ENCODE results near the gene SH2D1A.
"Not testable (repeated sequence)": the region's sequence is repeated elsewhere in the genome, so short reads cannot be mapped to it uniquely, and the experiment has no call there.

Gene SH2D1A

GRCh38 chrX:124346117-124346876 lies at the start of gene SH2D1A:
TSS of gene SH2D1A (plus strand) at chrX:124346563. CDS start at chrX:124346643, 80 bp downstream.
- no peak for DNase-seq (ENCODE audit: low spot score)

- DNase-seq (ENCODE audit: low spot score): not testable (repeated sequence)
Observed at GRCh38 chrX:124299323-124299722, 47.0 kb upstream of the SH2D1A start.

- DNase-seq (ENCODE audit: low spot score): no peak
Observed at GRCh38 chrX:124300405-124300804, 46.0 kb upstream of the SH2D1A start.

GRCh38 chrX:124307253-124307907 lies 39.0 kb upstream of the SH2D1A start:
- no peak for DNase-seq (ENCODE audit: low spot score)

- DNase-seq (ENCODE audit: low spot score): no peak
Observed at GRCh38 chrX:124325732-124326131, 20.6 kb upstream of the SH2D1A start.

GRCh38 chrX:124328765-124329164 lies 17.6 kb upstream of the SH2D1A start:
- DNase-seq (ENCODE audit: low spot score): no peak

GRCh38 chrX:124332481-124333424 lies 13.6 kb upstream of the SH2D1A start, which contains the start of gene TEX13D:
TSS of gene TEX13D (plus strand) at chrX:124332660. CDS start at chrX:124332918, 258 bp downstream.
- no peak for DNase-seq (ENCODE audit: low spot score)

GRCh38 chrX:124333862-124334261 lies 12.5 kb upstream of the SH2D1A start:
- no peak for DNase-seq (ENCODE audit: low spot score)

- DNase-seq (ENCODE audit: low spot score): not testable (repeated sequence)
Observed at GRCh38 chrX:124334555-124334954, 11.8 kb upstream of the SH2D1A start.

- no peak for DNase-seq (ENCODE audit: low spot score)
Observed at GRCh38 chrX:124335598-124335997, 10.8 kb upstream of the SH2D1A start.

GRCh38 chrX:124337916-124338315 lies 8.4 kb upstream of the SH2D1A start:
- DNase-seq (ENCODE audit: low spot score): no peak

GRCh38 chrX:124338733-124339514 lies 7.4 kb upstream of the SH2D1A start:
- DNase-seq (ENCODE audit: low spot score): no peak

GRCh38 chrX:124341396-124342132 lies 4.8 kb upstream of the SH2D1A start:
- no peak for DNase-seq (ENCODE audit: low spot score)

- DNase-seq (ENCODE audit: low spot score): no peak
Observed at GRCh38 chrX:124342174-124342867, 4.0 kb upstream of the SH2D1A start.

- DNase-seq (ENCODE audit: low spot score): no peak
Observed at GRCh38 chrX:124343016-124343415, 3.3 kb upstream of the SH2D1A start.

- DNase-seq (ENCODE audit: low spot score): no peak
Observed at GRCh38 chrX:124344246-124344645, 2.1 kb upstream of the SH2D1A start.

- no peak for DNase-seq (ENCODE audit: low spot score)
Observed at GRCh38 chrX:124346877-124347241, 496 bp downstream of the SH2D1A start.

GRCh38 chrX:124347242-124347641 lies 879 bp downstream of the SH2D1A start:
- DNase-seq (ENCODE audit: low spot score): no peak

- no peak for DNase-seq (ENCODE audit: low spot score)
Observed at GRCh38 chrX:124348182-124348581, 1.8 kb downstream of the SH2D1A start.

GRCh38 chrX:124348885-124349453 lies 2.6 kb downstream of the SH2D1A start:
- DNase-seq (ENCODE audit: low spot score): no peak
